Testis (tissue), 3 donors: ENCODE results near the gene RXRG. TPM values are rescaled to one million over a fixed set of nuclear protein-coding genes. Genes with fewer than 3 reads are reported as not detected.
"Not testable (repeated sequence)": the region's sequence is repeated elsewhere in the genome, so short reads cannot be mapped to it uniquely, and the experiment has no call there.

Experiments
- DNase-seq: peaks from one replicate; pipeline ENCODE4 v3.0.0-alpha.2; 2019
- H3K27ac ChIP-seq, 2 donors: fragments of 200-600 bp; sonication (generic); one replicate each; pipeline ENCODE4 v1.5.1; 2019
- H3K27me3 ChIP-seq: fragments of 200-600 bp; sonication (generic); one replicate; pipeline ENCODE4 v1.5.1; 2019
- H3K36me3 ChIP-seq: fragments of 200-600 bp; sonication (generic); one replicate; pipeline ENCODE4 v1.5.1; 2017; ENCODE audit warnings: low read depth; ENCODE audit errors: missing control alignments
- H3K4me1 ChIP-seq: fragments of 200-600 bp; sonication (generic); one replicate; pipeline ENCODE4 v1.5.1; 2019
- H3K4me3 ChIP-seq, 2 donors: fragments of 200-600 bp; sonication (generic); one replicate each; pipeline ENCODE4 v1.5.1; 2017 to 2019
- H3K9me3 ChIP-seq: fragments of 200-600 bp; sonication (generic); one replicate; pipeline ENCODE4 v1.5.1; 2017
- CTCF ChIP-seq, 3 experiments: fragments of 450-650 bp in 2 of 3; fragments of 200-600 bp in 1 of 3; sonication (generic) in 1 of 3; IDR thresholded peaks; one replicate each; pipeline ENCODE4 v1.5.1; 2016 to 2019; ENCODE audit warnings: antibody characterized with exemption in 3 of 3, mild to moderate bottlenecking in 2 of 3, moderate library complexity in 1 of 3
- POLR2A ChIP-seq: fragments of 450-650 bp; IDR thresholded peaks from one replicate; pipeline ENCODE4 v1.6.1; 2017; ENCODE audit warnings: antibody characterized with exemption, mild to moderate bottlenecking, moderate library complexity
- WGBS, 2 donors: methylation state at CpG; one replicate each; pipeline ENCODE4 v1.1.5; 2018; 5-methylcytosine and 5-hydroxymethylcytosine counted together
- intact Hi-C: fragments of 100-400 bp; cut with DNase I; formaldehyde crosslinking; loops from one replicate; pipeline ENCODE4 v1.15.1; 2023; ENCODE audit warnings: low total_unique reads
- polyA plus RNA-seq: library from polyadenylated mRNA; stranded (reverse); fragments of 350-450 nt; fragmentation: Illumina TruSeq; extraction: RNeasy Lipid Tissue Mini Kit (QIAGEN cat#74804); gene quantifications from one replicate; pipeline ENCODE4 v1.2.3, GENCODE V29; 2014; ENCODE audit warnings: low read depth, low replicate concordance; ENCODE audit not compliant: insufficient read depth
- total RNA-seq, 2 donors: library from RNA; depleted of rRNA; stranded (reverse); fragments of >200 nt; gene quantifications; one replicate each; pipeline ENCODE4 v1.2.3, GENCODE V29; 2016

Gene RXRG
- total and polyA plus RNA-seq, 3 donors from 2014 or later, result 0.24 to 4.0 (median 1.1) TPM

- H3K27ac ChIP-seq, result no peak overlapping the region
- no peaks in the 10 kb centered on the region for H3K4me1 ChIP-seq
- no peaks in the 10 kb centered on the region for H3K27me3 ChIP-seq
- no peak overlapping the region for H3K4me3 ChIP-seq
- intact Hi-C loops, result no loop called here
- no peaks in the 10 kb centered on the region for H3K9me3 ChIP-seq
- DNase-seq, result no peak
- TF ChIP-seq CTCF (IDR thresholded peaks at IDR 0.05) (no peak), POLR2A (no peak)
- WGBS, 2 donors, result 80 to 89% methylated on average over 3 of the region's 3 CpGs
- no peaks in the 10 kb centered on the region for H3K36me3 ChIP-seq
These were observed 19.1 kb upstream of the RXRG start for GRCh38 chr1:165463978-165464377.

GRCh38 chr1:165459683-165460082 is 14.8 kb upstream of the RXRG start:
- H3K27ac ChIP-seq, DNase-seq, intact Hi-C loops, H3K27me3 ChIP-seq, H3K36me3 ChIP-seq, H3K9me3 ChIP-seq, H3K4me3 ChIP-seq, H3K4me1 ChIP-seq: not testable (repeated sequence)
- WGBS, 2 donors, result 99 to 100% methylated on average over 2 of the region's 2 CpGs

- Histone ChIP-seq H3K4me1 (no peaks in the 10 kb centered on the region), H3K36me3 (no peaks in the 10 kb centered on the region), H3K4me3 (no peak overlapping the region), H3K27me3 (no peaks in the 10 kb centered on the region), H3K27ac (no peak overlapping the region), H3K9me3 (no peaks in the 10 kb centered on the region)
- intact Hi-C loops, result no loop called here
- TF ChIP-seq CTCF (IDR thresholded peaks at IDR 0.05) (no peak), POLR2A (no peak)
- no peak for DNase-seq
- 79 to 88% methylated on average over 6 of the region's 6 CpGs for WGBS, 2 donors
These were observed 11.9 kb upstream of the RXRG start for GRCh38 chr1:165456861-165457260.

GRCh38 chr1:165456114-165456513 is 11.2 kb upstream of the RXRG start:
- H3K4me1 ChIP-seq, result no peaks in the 10 kb centered on the region
- 98 to 100% methylated on average over 1 of the region's 1 CpG for WGBS, 2 donors
- intact Hi-C loops, result no loop called here
- no peak overlapping the region for H3K4me3 ChIP-seq
- H3K36me3 ChIP-seq, result no peaks in the 10 kb centered on the region
- TF ChIP-seq POLR2A, result no peak
- TF ChIP-seq CTCF (IDR thresholded peaks at IDR 0.05), result no peak
- no peak overlapping the region for H3K27ac ChIP-seq
- H3K27me3 ChIP-seq, result no peaks in the 10 kb centered on the region
- H3K9me3 ChIP-seq, result no peaks in the 10 kb centered on the region
- no peak for DNase-seq

GRCh38 chr1:165455111-165455510 is 10.2 kb upstream of the RXRG start:
- no peak for DNase-seq
- Histone ChIP-seq H3K9me3 (no peaks in the 10 kb centered on the region), H3K4me1 (no peaks in the 10 kb centered on the region), H3K27ac (no peak overlapping the region), H3K27me3 (no peaks in the 10 kb centered on the region), H3K36me3 (no peaks in the 10 kb centered on the region), H3K4me3 (no peak overlapping the region)
- TF ChIP-seq CTCF (IDR thresholded peaks at IDR 0.05), result no peak
- WGBS, 2 donors, result 82 to 96% methylated on average over 3 of the region's 3 CpGs
- intact Hi-C loops, result no loop called here
